HepG2 (cell line): Measurements from ENCODE around the gene ASCC3. TPM values are rescaled to one million over a fixed set of nuclear protein-coding genes. Genes with fewer than 3 reads are reported as not detected.

Source experiments
- SMARCE1 ChIP-seq: fragments of 450-650 bp; IDR thresholded peaks from 2 replicates; pipeline ENCODE4 v1.6.1; 2017; ENCODE audit warnings: borderline replicate concordance
- SNAI1 ChIP-seq: sonication (generic); formaldehyde crosslinking; IDR thresholded peaks from 2 replicates; pipeline ENCODE4 v1.5.0; 2020; ENCODE audit warnings: mild to moderate bottlenecking, missing genetic modification reagents, borderline replicate concordance
- TEAD2 ChIP-seq: sonication (generic); formaldehyde crosslinking; IDR thresholded peaks from 2 replicates; pipeline ENCODE4 v1.9.0; 2021; ENCODE audit warnings: missing genetic modification reagents
- polyA plus RNA-seq, 8 experiments: library from polyadenylated mRNA; depleted of rRNA in 3 of 8; stranded (reverse) in 7 of 8; unstranded in 1 of 8; fragments of >200 nt; fragmentation: Illumina TruSeq in 4 of 8; extraction: Trizol in 4 of 8; gene quantifications; 2 replicates each; pipeline versions ENCODE4 v1.2.1 to v1.2.3, GENCODE V29; 2011 to 2016; ENCODE audit warnings: low read depth in 4 of 8, missing spikeins in 1 of 8, mixed read lengths in 1 of 8; ENCODE audit not compliant: insufficient read depth in 1 of 8
- total RNA-seq, 5 experiments: library from RNA; depleted of rRNA; stranded (reverse); fragments of >200 nt; fragmentation: Illumina TruSeq; extraction: Trizol; gene quantifications; 2 replicates each; pipeline ENCODE4 v1.2.3, GENCODE V29; 2016; ENCODE audit warnings: low read depth in 1 of 5
- TF ChIP-seq, protein P1 (sequence below): sonication (generic); formaldehyde crosslinking; IDR thresholded peaks from 2 replicates; pipeline ENCODE4 v1.4.0; 2020; ENCODE audit warnings: mild to moderate bottlenecking, missing genetic modification reagents
- TF ChIP-seq, protein P2 (sequence below): fragments of 450-650 bp; IDR thresholded peaks from 2 replicates; pipeline ENCODE4 v1.6.1; 2016
- TF ChIP-seq, protein P3 (sequence below): sonication (generic); formaldehyde crosslinking; IDR thresholded peaks from 2 replicates; pipeline ENCODE4 v1.4.0; 2020; ENCODE audit warnings: missing genetic modification reagents; ENCODE audit errors: not compliant biosample characterization
- TF ChIP-seq, protein P4 (sequence below): IDR thresholded peaks from 2 replicates; pipeline ENCODE4 v1.6.1; 2016; ENCODE audit warnings: low read depth, borderline replicate concordance

The ASCC3 gene
- total and polyA plus RNA-seq, 2 of the 13 experiments (the other 11 are each of a cell fraction or from before 2014, with no cell fraction given): 23.1 to 55.7 TPM

DNA sequence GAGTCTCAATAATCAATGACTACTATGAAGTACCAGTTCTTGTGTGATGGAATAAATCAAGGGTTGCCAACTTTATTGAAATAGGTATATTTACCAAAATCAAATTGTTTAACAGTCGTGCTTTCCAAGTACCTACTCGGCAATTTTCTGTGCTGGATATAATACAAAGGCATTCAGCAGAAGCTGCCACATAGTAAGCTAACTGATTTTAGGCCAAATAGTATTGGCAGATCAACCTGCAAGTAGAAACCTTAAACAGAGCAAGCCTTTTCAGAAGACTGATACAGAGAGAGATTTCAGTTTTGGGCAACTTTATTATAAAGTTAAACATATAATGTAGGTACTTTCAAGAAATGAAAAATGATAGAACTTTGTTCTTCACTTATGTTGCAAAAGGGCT lies 174.6 kb downstream of the ASCC3 start (continued):
- TF ChIP-seq, protein P1, sequence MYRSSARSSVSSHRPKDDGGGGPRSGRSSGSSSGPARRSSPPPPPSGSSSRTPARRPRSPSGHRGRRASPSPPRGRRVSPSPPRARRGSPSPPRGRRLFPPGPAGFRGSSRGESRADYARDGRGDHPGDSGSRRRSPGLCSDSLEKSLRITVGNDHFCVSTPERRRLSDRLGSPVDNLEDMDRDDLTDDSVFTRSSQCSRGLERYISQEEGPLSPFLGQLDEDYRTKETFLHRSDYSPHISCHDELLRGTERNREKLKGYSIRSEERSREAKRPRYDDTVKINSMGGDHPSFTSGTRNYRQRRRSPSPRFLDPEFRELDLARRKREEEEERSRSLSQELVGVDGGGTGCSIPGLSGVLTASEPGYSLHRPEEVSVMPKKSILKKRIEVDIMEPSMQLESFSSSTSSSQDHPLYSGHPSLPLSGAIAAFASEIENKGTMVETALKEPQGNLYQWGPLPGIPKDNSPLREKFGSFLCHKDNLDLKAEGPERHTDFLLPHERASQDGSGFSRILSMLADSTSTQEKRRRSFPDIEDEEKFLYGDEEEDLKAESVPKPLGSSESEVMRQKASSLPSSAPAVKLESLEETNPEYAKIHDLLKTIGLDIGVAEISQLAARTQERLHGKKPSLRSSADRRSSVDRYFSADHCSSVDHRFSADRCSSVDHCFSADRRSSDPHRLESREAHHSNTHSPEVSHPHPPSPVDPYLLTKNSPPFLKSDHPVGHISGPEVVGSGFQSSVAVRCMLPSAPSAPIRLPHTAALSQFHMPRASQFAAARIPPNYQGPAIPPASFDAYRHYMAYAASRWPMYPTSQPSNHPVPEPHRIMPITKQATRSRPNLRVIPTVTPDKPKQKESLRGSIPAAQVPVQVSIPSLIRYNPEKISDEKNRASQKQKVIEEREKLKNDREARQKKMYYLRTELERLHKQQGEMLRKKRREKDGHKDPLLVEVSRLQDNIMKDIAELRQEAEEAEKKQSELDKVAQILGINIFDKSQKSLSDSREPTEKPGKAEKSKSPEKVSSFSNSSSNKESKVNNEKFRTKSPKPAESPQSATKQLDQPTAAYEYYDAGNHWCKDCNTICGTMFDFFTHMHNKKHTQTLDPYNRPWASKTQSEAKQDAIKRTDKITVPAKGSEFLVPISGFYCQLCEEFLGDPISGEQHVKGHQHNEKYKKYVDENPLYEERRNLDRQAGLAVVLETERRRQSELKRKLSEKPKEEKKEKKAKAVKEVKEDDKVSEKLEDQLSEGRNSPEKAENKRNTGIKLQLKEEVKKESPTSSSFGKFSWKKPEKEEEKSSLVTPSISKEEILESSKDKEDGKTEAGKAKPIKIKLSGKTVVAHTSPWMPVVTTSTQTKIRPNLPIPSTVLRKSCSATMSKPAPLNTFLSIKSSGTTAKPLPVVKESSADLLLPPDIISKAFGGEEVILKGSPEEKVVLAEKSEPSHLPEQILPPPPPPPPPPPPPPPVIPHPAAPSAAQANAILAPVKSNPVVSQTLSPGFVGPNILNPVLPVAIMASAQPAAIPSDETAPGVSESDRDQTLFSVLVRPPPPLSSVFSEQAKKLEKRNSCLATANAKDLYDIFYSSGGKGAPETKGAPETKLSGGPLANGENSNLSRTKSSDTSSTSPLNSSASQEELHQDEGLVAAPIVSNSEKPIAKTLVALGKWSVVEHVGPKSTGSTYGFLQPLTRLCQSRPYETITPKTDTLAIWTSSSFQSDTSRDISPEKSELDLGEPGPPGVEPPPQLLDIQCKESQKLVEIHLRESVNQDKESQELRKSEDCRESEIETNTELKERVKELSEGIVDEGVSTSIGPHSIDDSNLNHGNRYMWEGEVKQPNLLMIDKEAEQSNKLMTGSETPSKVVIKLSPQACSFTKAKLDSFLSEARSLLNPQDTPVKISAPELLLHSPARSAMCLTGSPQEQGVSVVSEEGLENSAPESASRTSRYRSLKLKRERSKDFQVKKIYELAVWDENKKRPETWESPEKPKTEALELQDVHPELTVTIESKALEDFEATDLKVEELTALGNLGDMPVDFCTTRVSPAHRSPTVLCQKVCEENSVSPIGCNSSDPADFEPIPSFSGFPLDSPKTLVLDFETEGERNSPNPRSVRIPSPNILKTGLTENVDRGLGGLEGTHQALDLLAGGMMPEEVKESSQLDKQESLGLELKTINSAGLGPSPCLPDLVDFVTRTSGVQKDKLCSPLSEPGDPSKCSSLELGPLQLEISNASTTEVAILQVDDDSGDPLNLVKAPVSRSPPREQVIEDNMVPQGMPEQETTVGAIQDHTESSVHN (CRISPR knock-in tag): no peak
- TF ChIP-seq, protein P2, sequence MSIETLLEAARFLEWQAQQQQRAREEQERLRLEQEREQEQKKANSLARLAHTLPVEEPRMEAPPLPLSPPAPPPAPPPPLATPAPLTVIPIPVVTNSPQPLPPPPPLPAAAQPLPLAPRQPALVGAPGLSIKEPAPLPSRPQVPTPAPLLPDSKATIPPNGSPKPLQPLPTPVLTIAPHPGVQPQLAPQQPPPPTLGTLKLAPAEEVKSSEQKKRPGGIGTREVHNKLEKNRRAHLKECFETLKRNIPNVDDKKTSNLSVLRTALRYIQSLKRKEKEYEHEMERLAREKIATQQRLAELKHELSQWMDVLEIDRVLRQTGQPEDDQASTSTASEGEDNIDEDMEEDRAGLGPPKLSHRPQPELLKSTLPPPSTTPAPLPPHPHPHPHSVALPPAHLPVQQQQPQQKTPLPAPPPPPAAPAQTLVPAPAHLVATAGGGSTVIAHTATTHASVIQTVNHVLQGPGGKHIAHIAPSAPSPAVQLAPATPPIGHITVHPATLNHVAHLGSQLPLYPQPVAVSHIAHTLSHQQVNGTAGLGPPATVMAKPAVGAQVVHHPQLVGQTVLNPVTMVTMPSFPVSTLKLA: no peak
- TF ChIP-seq SMARCE1 (no peak), SNAI1 (no peak), TEAD2 (no peak)
- TF ChIP-seq, protein P3, sequence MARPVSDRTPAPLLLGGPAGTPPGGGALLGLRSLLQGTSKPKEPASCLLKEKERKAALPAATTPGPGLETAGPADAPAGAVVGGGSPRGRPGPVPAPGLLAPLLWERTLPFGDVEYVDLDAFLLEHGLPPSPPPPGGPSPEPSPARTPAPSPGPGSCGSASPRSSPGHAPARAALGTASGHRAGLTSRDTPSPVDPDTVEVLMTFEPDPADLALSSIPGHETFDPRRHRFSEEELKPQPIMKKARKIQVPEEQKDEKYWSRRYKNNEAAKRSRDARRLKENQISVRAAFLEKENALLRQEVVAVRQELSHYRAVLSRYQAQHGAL: no peak
- TF ChIP-seq, protein P4, sequence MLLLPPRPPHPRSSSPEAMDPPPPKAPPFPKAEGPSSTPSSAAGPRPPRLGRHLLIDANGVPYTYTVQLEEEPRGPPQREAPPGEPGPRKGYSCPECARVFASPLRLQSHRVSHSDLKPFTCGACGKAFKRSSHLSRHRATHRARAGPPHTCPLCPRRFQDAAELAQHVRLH (CRISPR knock-in tag): no peak
